ENCODE results near the gene GRM5.

DNA sequence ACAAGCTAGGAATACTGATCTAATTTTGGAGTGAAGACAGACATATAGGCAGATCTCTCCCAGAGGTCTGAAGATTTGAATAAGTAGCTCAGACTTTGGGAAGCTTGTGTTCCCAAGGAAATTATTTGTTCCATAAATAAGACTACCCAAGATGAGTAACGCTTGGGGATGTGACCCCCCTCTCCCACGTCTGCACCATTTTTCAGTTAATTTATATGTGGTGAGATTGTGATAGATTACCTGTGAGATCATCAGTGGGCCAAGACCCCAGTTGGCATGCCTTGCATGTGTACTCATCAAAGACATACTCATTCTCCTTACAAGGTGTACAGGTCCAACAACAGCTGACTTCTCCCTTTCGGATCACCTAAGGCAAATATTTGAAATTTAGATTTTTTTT, 475.4 kb downstream of the GRM5 start:
- TF ChIP-seq, protein P1, sequence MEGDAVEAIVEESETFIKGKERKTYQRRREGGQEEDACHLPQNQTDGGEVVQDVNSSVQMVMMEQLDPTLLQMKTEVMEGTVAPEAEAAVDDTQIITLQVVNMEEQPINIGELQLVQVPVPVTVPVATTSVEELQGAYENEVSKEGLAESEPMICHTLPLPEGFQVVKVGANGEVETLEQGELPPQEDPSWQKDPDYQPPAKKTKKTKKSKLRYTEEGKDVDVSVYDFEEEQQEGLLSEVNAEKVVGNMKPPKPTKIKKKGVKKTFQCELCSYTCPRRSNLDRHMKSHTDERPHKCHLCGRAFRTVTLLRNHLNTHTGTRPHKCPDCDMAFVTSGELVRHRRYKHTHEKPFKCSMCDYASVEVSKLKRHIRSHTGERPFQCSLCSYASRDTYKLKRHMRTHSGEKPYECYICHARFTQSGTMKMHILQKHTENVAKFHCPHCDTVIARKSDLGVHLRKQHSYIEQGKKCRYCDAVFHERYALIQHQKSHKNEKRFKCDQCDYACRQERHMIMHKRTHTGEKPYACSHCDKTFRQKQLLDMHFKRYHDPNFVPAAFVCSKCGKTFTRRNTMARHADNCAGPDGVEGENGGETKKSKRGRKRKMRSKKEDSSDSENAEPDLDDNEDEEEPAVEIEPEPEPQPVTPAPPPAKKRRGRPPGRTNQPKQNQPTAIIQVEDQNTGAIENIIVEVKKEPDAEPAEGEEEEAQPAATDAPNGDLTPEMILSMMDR (IDR thresholded peaks at IDR 0.05): no peak
- TF ChIP-seq POLR2AphosphoS5 (IDR thresholded peaks at IDR 0.05; ENCODE audit: low read depth, low read length) (no peak), REST (IDR thresholded peaks at IDR 0.05; ENCODE audit: insufficient read depth in 1 of 2, low read depth in 2 of 2, low read length in 1 of 2) (no peak), TCF7L2 (IDR thresholded peaks at IDR 0.05; ENCODE audit: low read depth, low read length) (no peak), SIN3A (IDR thresholded peaks at IDR 0.05; ENCODE audit: borderline replicate concordance, insufficient read depth, low read depth, low read length) (no peak)

Data from Panc1 (cell line).